SH-SY5Y (cell line): ENCODE measurements around the gene ITGA7.

Source experiments
- GATA2 ChIP-seq: IDR thresholded peaks from 2 replicates; pipeline ENCODE4 v1.6.1; 2011; ENCODE audit warnings: mild to moderate bottlenecking, low read depth, low read length
- GATA3 ChIP-seq: IDR thresholded peaks from 2 replicates; pipeline ENCODE4 v1.6.1; 2011; ENCODE audit warnings: low read depth, mild to moderate bottlenecking, low read length, moderate library complexity

- TF ChIP-seq GATA2: peak; percentile 90
- no peak for TF ChIP-seq GATA3
Observed at GRCh38 chr12:55727643-55728185, 20.0 kb upstream of the ITGA7 start.
